ENCODE measurements around the gene FZD2.

GRCh38 chr17:44541884-44542581 is 15.3 kb upstream of the FZD2 start:
- TF ChIP-seq CTCF (conservative IDR thresholded peaks at IDR 0.05 in 1 of 2, IDR thresholded peaks at IDR 0.05 in 1 of 2; ENCODE audit: extremely low read depth in 1 of 2, insufficient read depth in 1 of 2, low read depth in 1 of 2, low read length in 2 of 2), result no peak
- no peak for TF ChIP-seq EZH2 (IDR thresholded peaks at IDR 0.05; ENCODE audit: borderline replicate concordance, low read length)

All from mammary epithelial cell (primary cell).